Measurements from ENCODE around the gene MACF1.

Gene MACF1

GRCh38 chr1:39332828-39333227, 128.3 kb downstream of the MACF1 start:
- no peak overlapping the region for H3K27ac ChIP-seq
- no peak overlapping the region for H2AFZ ChIP-seq (ENCODE audit: low read depth)
- no peaks in the 10 kb centered on the region for H3K27me3 ChIP-seq (ENCODE audit: insufficient read depth, low read depth)
- TF ChIP-seq CTCF (conservative IDR thresholded peaks at IDR 0.05; ENCODE audit: low read depth, low read length), result no peak
- H3K4me3 ChIP-seq (IDR thresholded peaks at IDR 0.05; ENCODE audit: insufficient read depth, low read depth, low read length), result no peak overlapping the region
- no peak overlapping the region for H3K9ac ChIP-seq
- H3K4me2 ChIP-seq, result no peak overlapping the region
- H4K20me1 ChIP-seq (ENCODE audit: insufficient read depth), result no peaks in the 10 kb centered on the region
- H3K36me3 ChIP-seq (ENCODE audit: insufficient read depth), result no peaks in the 10 kb centered on the region
- no peaks in the 10 kb centered on the region for H3K4me1 ChIP-seq (ENCODE audit: low read depth, poor library complexity, severe bottlenecking)
- no peaks in the 10 kb centered on the region for H3K79me2 ChIP-seq (ENCODE audit: insufficient read depth, low read depth)

GRCh38 chr1:39333296-39333695, 128.8 kb downstream of the MACF1 start:
- TF ChIP-seq CTCF (conservative IDR thresholded peaks at IDR 0.05; ENCODE audit: low read depth, low read length), result no peak

GRCh38 chr1:39335216-39335615, 130.7 kb downstream of the MACF1 start:
- Histone ChIP-seq H3K79me2 (ENCODE audit: insufficient read depth, low read depth) (no peaks in the 10 kb centered on the region), H3K27ac (no peak overlapping the region), H2AFZ (ENCODE audit: low read depth) (no peak overlapping the region), H3K4me2 (no peak overlapping the region), H3K4me3 (IDR thresholded peaks at IDR 0.05; ENCODE audit: insufficient read depth, low read depth, low read length) (no peak overlapping the region), H3K9ac (no peak overlapping the region), H3K4me1 (ENCODE audit: low read depth, poor library complexity, severe bottlenecking) (no peaks in the 10 kb centered on the region), H3K27me3 (ENCODE audit: insufficient read depth, low read depth) (no peaks in the 10 kb centered on the region), H4K20me1 (ENCODE audit: insufficient read depth) (no peaks in the 10 kb centered on the region), H3K36me3 (ENCODE audit: insufficient read depth) (no peaks in the 10 kb centered on the region)
- TF ChIP-seq CTCF (conservative IDR thresholded peaks at IDR 0.05; ENCODE audit: low read depth, low read length), result no peak

More at GRCh38 chr1:39333296-39333695, 128.8 kb downstream of the MACF1 start:
- no peak overlapping the region for H3K4me3 ChIP-seq (IDR thresholded peaks at IDR 0.05; ENCODE audit: insufficient read depth, low read depth, low read length)
- H3K4me1 ChIP-seq (ENCODE audit: low read depth, poor library complexity, severe bottlenecking), result no peaks in the 10 kb centered on the region
- H3K79me2 ChIP-seq (ENCODE audit: insufficient read depth, low read depth), result no peaks in the 10 kb centered on the region
- H3K27me3 ChIP-seq (ENCODE audit: insufficient read depth, low read depth), result no peaks in the 10 kb centered on the region
- H3K4me2 ChIP-seq, result no peak overlapping the region
- no peak overlapping the region for H2AFZ ChIP-seq (ENCODE audit: low read depth)
- H3K9ac ChIP-seq, result no peak overlapping the region
- H3K27ac ChIP-seq, result no peak overlapping the region
- H3K36me3 ChIP-seq (ENCODE audit: insufficient read depth), result no peaks in the 10 kb centered on the region
- no peaks in the 10 kb centered on the region for H4K20me1 ChIP-seq (ENCODE audit: insufficient read depth)

- H3K4me1 ChIP-seq (ENCODE audit: low read depth, poor library complexity, severe bottlenecking), result no peaks in the 10 kb centered on the region
- no peak overlapping the region for H3K4me3 ChIP-seq (IDR thresholded peaks at IDR 0.05; ENCODE audit: insufficient read depth, low read depth, low read length)
- H3K27ac ChIP-seq, result no peak overlapping the region
- no peaks in the 10 kb centered on the region for H3K27me3 ChIP-seq (ENCODE audit: insufficient read depth, low read depth)
- H4K20me1 ChIP-seq (ENCODE audit: insufficient read depth), result no peaks in the 10 kb centered on the region
- no peak overlapping the region for H2AFZ ChIP-seq (ENCODE audit: low read depth)
- H3K79me2 ChIP-seq (ENCODE audit: insufficient read depth, low read depth), result no peaks in the 10 kb centered on the region
- H3K9ac ChIP-seq, result no peak overlapping the region
- H3K36me3 ChIP-seq (ENCODE audit: insufficient read depth), result no peaks in the 10 kb centered on the region
- TF ChIP-seq CTCF (conservative IDR thresholded peaks at IDR 0.05; ENCODE audit: low read depth, low read length), result no peak
- no peak overlapping the region for H3K4me2 ChIP-seq
Measured at GRCh38 chr1:39337067-39337466, 132.6 kb downstream of the MACF1 start.

Measured in KMS-11 (cell line).